ENCODE results near the gene NT5DC1.

The NT5DC1 gene

DNA sequence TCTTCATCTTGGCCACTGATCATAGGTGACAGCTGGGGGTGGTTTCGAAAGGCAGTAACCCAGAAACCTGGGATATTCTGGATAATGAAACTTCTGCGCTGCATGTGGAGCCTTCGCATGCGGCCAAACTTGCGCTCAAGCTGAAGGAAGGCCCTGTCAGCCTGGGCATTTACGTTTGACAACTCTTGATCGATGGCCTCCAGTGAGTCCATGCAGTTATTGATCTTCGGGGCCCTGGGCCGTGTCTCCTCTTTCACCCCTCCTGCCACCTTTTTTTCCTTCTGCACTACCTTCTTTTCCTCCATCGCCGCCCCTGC lies 152.5 kb downstream of the NT5DC1 start:
- H3K27ac ChIP-seq (ENCODE audit: extremely low read depth, low read depth, low read length), result peak overlapping the region; percentile 69; the same call in 1 of the 2 replicates
- H3K4me3 ChIP-seq (ENCODE audit: low read depth, low read length), result peak overlapping the region; percentile 88
- peaks cover 11% of the 10 kb centered on the region; the same call in 1 of the 2 replicates for H3K4me1 ChIP-seq (ENCODE audit: control insufficient read depth, insufficient read depth, low read length)
- no peaks in the 10 kb centered on the region for H3K9me3 ChIP-seq (ENCODE audit: control insufficient read depth, insufficient read depth, low read depth, low read length)
- ChIA-PET CTCF (interaction anchor here (1.1 to 2.6 kb wide), 2 partner anchors 10 to 16 kb away, joined by 3 to 17 read pairs; no protein-coding TSS in a partner anchor), POLR2A (interaction anchor here (1.2 to 3.2 kb wide), 4 partner anchors 10 to 318 kb away, joined by 3 to 16 read pairs (median 5); partner anchors contain the start of genes RWDD1 and TSPYL1)
- H3K36me3 ChIP-seq (ENCODE audit: control insufficient read depth in 2 of 2, insufficient read depth in 1 of 2, low read length in 2 of 2), result peaks cover 0 to 15% of the 10 kb centered on the region in 2 experiments; a peak in 1 of 3 replicates
- TF ChIP-seq ZNF366 (tag by site-specific recombination; conservative IDR thresholded peaks at IDR 0.05) (peak; percentile 28), BCL11A (tag by site-specific recombination; IDR thresholded peaks at IDR 0.05; ENCODE audit: low read depth) (no peak)
- TF ChIP-seq, protein P1, sequence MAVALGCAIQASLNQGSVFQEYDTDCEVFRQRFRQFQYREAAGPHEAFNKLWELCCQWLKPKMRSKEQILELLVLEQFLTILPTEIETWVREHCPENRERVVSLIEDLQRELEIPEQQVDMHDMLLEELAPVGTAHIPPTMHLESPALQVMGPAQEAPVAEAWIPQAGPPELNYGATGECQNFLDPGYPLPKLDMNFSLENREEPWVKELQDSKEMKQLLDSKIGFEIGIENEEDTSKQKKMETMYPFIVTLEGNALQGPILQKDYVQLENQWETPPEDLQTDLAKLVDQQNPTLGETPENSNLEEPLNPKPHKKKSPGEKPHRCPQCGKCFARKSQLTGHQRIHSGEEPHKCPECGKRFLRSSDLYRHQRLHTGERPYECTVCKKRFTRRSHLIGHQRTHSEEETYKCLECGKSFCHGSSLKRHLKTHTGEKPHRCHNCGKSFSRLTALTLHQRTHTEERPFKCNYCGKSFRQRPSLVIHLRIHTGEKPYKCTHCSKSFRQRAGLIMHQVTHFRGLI (tag by site-specific recombination; IDR thresholded peaks at IDR 0.05), result no peak

DNA sequence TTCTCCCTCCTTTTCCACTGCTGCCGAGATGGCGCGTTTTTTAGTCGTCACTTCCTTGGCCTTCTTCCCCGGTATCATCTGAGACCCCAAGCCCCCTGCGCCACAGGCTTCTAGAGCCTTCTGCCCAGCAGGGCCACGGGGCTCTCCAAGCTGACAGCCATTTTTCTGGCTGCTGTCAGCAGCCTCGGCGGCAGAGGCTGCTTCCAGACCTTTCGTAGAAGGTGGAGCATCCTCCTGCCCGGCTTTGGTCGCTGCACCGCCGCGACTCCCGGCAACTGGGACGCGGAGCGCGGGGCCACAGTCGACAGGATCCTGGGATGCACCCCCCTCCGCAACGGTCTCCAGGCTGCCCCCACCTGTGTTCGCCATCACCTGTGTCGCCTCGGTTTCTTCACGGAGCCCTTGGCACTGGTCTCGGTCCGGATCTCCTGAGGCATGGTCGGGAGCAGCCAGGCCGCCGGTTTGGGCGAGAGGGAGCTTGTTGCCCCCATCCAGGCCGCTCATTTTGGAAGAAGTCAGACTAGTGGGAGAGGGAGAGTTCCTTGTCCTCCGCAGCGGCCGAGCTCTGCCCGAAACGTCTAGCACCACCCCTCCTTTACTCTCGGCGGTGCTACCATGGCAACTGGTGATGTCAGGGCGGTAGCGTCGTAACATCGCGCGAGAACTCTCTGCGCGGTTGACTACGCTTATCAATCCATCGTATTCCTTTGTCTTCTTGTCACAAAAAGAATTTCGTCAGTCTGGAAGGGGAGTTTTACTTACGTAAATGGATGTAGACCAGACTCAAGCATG lies 153.0 kb downstream of the NT5DC1 start, which contains the start of gene TSPYL4:
TSS of gene TSPYL4 (minus strand) at position 571 of the 792 bp plus-strand sequence. CDS start at position 504, 67 bp downstream.
- Histone ChIP-seq H3K4me1 (ENCODE audit: control insufficient read depth, insufficient read depth, low read length) (peaks cover 11% of the 10 kb centered on the region; the same call in 1 of the 2 replicates), H3K4me3 (ENCODE audit: low read depth, low read length) (peak within 1 kb of the TSS; percentile 88), H3K9me3 (ENCODE audit: control insufficient read depth, insufficient read depth, low read depth, low read length) (no peaks in the 10 kb centered on the region), H3K36me3 (ENCODE audit: control insufficient read depth in 2 of 2, insufficient read depth in 1 of 2, low read length in 2 of 2) (peaks cover 0 to 19% of the 10 kb centered on the region in 2 experiments; a peak in 1 of 3 replicates), H3K27ac (ENCODE audit: extremely low read depth, low read depth, low read length) (peak within 1 kb of the TSS; percentile 69)
- POLR2A ChIA-PET, result interaction anchor here (0.6 to 3.2 kb wide), 11 partner anchors 9 to 428 kb away, joined by 3 to 16 read pairs (median 3); partner anchors contain the start of genes KPNA5, RWDD1 and TSPYL1
- CTCF ChIA-PET, result interaction anchor here (0.7 to 2.6 kb wide), 5 partner anchors 10 to 278 kb away, joined by 3 to 17 read pairs (median 3); no protein-coding TSS in a partner anchor
- no peak for TF ChIP-seq ZBTB1 (tag by site-specific recombination; IDR thresholded peaks at IDR 0.05)
- TF ChIP-seq ZNF530 (tag by site-specific recombination; IDR thresholded peaks at IDR 0.05; ENCODE audit: low read depth), result no peak
- TF ChIP-seq ZNF394 (tag by site-specific recombination; IDR thresholded peaks at IDR 0.05; ENCODE audit: borderline replicate concordance), result peak; percentile 27
- TF ChIP-seq ZNF121 (tag by site-specific recombination; IDR thresholded peaks at IDR 0.05), result no peak
- TF ChIP-seq ZNF600 (tag by site-specific recombination; IDR thresholded peaks at IDR 0.05), result 0 out of 2 replicates have a peak, but pooled peaks have one; percentile 69
- no peak for TF ChIP-seq ZNF19 (tag by site-specific recombination; IDR thresholded peaks at IDR 0.05; ENCODE audit: low read depth)
- TF ChIP-seq ZNF843 (tag by site-specific recombination; IDR thresholded peaks at IDR 0.05), result 0 out of 2 replicates have a peak, but pooled peaks have one; percentile 46
- TF ChIP-seq SP7 (tag by site-specific recombination; IDR thresholded peaks at IDR 0.05), result peak; percentile 43; the same call in 1 of the 2 replicates
- TF ChIP-seq ZBTB21 (tag by site-specific recombination; IDR thresholded peaks at IDR 0.05), result peak; percentile 85
- TF ChIP-seq, protein P2, sequence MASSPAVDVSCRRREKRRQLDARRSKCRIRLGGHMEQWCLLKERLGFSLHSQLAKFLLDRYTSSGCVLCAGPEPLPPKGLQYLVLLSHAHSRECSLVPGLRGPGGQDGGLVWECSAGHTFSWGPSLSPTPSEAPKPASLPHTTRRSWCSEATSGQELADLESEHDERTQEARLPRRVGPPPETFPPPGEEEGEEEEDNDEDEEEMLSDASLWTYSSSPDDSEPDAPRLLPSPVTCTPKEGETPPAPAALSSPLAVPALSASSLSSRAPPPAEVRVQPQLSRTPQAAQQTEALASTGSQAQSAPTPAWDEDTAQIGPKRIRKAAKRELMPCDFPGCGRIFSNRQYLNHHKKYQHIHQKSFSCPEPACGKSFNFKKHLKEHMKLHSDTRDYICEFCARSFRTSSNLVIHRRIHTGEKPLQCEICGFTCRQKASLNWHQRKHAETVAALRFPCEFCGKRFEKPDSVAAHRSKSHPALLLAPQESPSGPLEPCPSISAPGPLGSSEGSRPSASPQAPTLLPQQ (tag by site-specific recombination; IDR thresholded peaks at IDR 0.05), result peak; percentile 24
- TF ChIP-seq, protein P3, sequence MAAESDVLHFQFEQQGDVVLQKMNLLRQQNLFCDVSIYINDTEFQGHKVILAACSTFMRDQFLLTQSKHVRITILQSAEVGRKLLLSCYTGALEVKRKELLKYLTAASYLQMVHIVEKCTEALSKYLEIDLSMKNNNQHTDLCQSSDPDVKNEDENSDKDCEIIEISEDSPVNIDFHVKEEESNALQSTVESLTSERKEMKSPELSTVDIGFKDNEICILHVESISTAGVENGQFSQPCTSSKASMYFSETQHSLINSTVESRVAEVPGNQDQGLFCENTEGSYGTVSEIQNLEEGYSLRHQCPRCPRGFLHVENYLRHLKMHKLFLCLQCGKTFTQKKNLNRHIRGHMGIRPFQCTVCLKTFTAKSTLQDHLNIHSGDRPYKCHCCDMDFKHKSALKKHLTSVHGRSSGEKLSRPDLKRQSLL (tag by site-specific recombination; IDR thresholded peaks at IDR 0.05), result no peak
- TF ChIP-seq, protein P4, sequence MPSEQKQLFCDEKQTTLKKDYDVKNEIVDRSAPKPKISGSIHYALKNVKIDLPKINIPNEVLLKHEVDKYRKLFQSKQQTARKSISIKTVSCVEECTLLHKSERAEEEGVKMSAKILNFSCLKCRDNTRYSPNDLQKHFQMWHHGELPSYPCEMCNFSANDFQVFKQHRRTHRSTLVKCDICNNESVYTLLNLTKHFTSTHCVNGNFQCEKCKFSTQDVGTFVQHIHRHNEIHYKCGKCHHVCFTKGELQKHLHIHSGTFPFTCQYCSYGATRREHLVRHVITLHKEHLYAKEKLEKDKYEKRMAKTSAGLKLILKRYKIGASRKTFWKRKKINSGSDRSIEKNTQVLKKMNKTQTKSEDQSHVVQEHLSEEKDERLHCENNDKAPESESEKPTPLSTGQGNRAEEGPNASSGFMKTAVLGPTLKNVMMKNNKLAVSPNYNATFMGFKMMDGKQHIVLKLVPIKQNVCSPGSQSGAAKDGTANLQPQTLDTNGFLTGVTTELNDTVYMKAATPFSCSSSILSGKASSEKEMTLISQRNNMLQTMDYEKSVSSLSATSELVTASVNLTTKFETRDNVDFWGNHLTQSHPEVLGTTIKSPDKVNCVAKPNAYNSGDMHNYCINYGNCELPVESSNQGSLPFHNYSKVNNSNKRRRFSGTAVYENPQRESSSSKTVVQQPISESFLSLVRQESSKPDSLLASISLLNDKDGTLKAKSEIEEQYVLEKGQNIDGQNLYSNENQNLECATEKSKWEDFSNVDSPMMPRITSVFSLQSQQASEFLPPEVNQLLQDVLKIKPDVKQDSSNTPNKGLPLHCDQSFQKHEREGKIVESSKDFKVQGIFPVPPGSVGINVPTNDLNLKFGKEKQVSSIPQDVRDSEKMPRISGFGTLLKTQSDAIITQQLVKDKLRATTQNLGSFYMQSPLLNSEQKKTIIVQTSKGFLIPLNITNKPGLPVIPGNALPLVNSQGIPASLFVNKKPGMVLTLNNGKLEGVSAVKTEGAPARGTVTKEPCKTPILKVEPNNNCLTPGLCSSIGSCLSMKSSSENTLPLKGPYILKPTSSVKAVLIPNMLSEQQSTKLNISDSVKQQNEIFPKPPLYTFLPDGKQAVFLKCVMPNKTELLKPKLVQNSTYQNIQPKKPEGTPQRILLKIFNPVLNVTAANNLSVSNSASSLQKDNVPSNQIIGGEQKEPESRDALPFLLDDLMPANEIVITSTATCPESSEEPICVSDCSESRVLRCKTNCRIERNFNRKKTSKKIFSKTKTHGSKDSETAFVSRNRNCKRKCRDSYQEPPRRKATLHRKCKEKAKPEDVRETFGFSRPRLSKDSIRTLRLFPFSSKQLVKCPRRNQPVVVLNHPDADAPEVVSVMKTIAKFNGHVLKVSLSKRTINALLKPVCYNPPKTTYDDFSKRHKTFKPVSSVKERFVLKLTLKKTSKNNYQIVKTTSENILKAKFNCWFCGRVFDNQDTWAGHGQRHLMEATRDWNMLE (tag by site-specific recombination; conservative IDR thresholded peaks at IDR 0.05; ENCODE audit: low read depth), result no peak
- TF ChIP-seq GLIS2 (tag by site-specific recombination; IDR thresholded peaks at IDR 0.05), result peak; percentile 66; the same call in 1 of the 2 replicates
- TF ChIP-seq ZNF624 (tag by site-specific recombination; IDR thresholded peaks at IDR 0.05), result no peak
- TF ChIP-seq ZIC2 (tag by site-specific recombination; IDR thresholded peaks at IDR 0.05), result 0 out of 2 replicates have a peak, but pooled peaks have one; percentile 33
- TF ChIP-seq, protein P5, sequence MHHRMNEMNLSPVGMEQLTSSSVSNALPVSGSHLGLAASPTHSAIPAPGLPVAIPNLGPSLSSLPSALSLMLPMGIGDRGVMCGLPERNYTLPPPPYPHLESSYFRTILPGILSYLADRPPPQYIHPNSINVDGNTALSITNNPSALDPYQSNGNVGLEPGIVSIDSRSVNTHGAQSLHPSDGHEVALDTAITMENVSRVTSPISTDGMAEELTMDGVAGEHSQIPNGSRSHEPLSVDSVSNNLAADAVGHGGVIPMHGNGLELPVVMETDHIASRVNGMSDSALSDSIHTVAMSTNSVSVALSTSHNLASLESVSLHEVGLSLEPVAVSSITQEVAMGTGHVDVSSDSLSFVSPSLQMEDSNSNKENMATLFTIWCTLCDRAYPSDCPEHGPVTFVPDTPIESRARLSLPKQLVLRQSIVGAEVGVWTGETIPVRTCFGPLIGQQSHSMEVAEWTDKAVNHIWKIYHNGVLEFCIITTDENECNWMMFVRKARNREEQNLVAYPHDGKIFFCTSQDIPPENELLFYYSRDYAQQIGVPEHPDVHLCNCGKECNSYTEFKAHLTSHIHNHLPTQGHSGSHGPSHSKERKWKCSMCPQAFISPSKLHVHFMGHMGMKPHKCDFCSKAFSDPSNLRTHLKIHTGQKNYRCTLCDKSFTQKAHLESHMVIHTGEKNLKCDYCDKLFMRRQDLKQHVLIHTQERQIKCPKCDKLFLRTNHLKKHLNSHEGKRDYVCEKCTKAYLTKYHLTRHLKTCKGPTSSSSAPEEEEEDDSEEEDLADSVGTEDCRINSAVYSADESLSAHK (tag by site-specific recombination; IDR thresholded peaks at IDR 0.05), result peak; percentile 99
- no peak for TF ChIP-seq ZNF184 (tag by site-specific recombination; IDR thresholded peaks at IDR 0.05)
